Activated CD4-positive, alpha-beta T cell treated with anti-CD3 and anti-CD28 coated beads for 48 hours (primary cell): Measurements from ENCODE around the gene YARS2.
A peak's percentile ranks its signal among the peaks of the same experiment; 100 is the strongest.

Experiments used
- DNase-seq: peaks from one replicate; pipeline ENCODE4 v3.0.0-alpha.2; 2020

YARS2 gene

GRCh38 chr12:32755654-32756475 lies at the start of gene YARS2:
Gene YARS2, minus strand, starts transcription at chr12:32755897. Its CDS starts 23 bp downstream, at chr12:32755874.
- peak; percentile 92 for DNase-seq

- DNase-seq = no peak
These were observed 48.6 kb upstream of the YARS2 start for GRCh38 chr12:32804301-32804700.

- DNase-seq = no peak
These were observed 45.7 kb upstream of the YARS2 start for GRCh38 chr12:32801269-32801980.

GRCh38 chr12:32794281-32794680 lies 38.6 kb upstream of the YARS2 start:
- no peak for DNase-seq

- no peak for DNase-seq
These were observed 34.2 kb upstream of the YARS2 start for GRCh38 chr12:32789916-32790315.

GRCh38 chr12:32789446-32789845 lies 33.7 kb upstream of the YARS2 start:
- no peak for DNase-seq

- no peak for DNase-seq
These were observed 32.7 kb upstream of the YARS2 start for GRCh38 chr12:32788405-32788804.

GRCh38 chr12:32785557-32785956 lies 29.9 kb upstream of the YARS2 start:
- no peak for DNase-seq

GRCh38 chr12:32783029-32783428 lies 27.3 kb upstream of the YARS2 start:
- DNase-seq = no peak

- DNase-seq = no peak
These were observed 24.4 kb upstream of the YARS2 start for GRCh38 chr12:32780071-32780470.

GRCh38 chr12:32777691-32778175 lies 22.0 kb upstream of the YARS2 start:
- DNase-seq = no peak

- no peak for DNase-seq
These were observed 21.5 kb upstream of the YARS2 start for GRCh38 chr12:32777159-32777558.

- no peak for DNase-seq
These were observed 20.6 kb upstream of the YARS2 start for GRCh38 chr12:32776258-32776657.

GRCh38 chr12:32773691-32774090 lies 18.0 kb upstream of the YARS2 start:
- DNase-seq = no peak

- DNase-seq = no peak
These were observed 14.4 kb upstream of the YARS2 start for GRCh38 chr12:32770141-32770540.

GRCh38 chr12:32768518-32768917 lies 12.8 kb upstream of the YARS2 start:
- no peak for DNase-seq

GRCh38 chr12:32765906-32766305 lies 10.2 kb upstream of the YARS2 start:
- no peak for DNase-seq

- no peak for DNase-seq
These were observed 6.0 kb upstream of the YARS2 start for GRCh38 chr12:32761716-32762115.

GRCh38 chr12:32757157-32757556 lies 1.5 kb upstream of the YARS2 start:
- no peak for DNase-seq

- DNase-seq = no peak
These were observed 874 bp upstream of the YARS2 start for GRCh38 chr12:32756476-32757066.

- peak; percentile 78 for DNase-seq
These were observed 545 bp downstream of the YARS2 start for GRCh38 chr12:32755051-32755653.

- DNase-seq = no peak
These were observed 1.6 kb downstream of the YARS2 start for GRCh38 chr12:32754111-32754510.

- no peak for DNase-seq
These were observed 2.1 kb downstream of the YARS2 start for GRCh38 chr12:32753605-32754004.
